K562 (cell line): ENCODE data around the gene CCNI. TPM values are rescaled to one million over a fixed set of nuclear protein-coding genes. Genes with fewer than 3 reads are reported as not detected.

Source experiments
- ATAC-seq: fragments of 200-7000 bp; cut with Tn5 transposase; 3 replicates; pipeline ENCODE4 v1.9.1; 2020; ENCODE audit warnings: moderate library complexity
- BruUV-seq: library from RNA; stranded (reverse); fragments of 400-500 nt; replicated peaks from 2 replicates; lab custom pipeline; 2021; lab: Mats Ljungman, UMichigan
- CTCF ChIA-PET: fragments of 300-600 bp; formaldehyde crosslinking; extraction: SDS; loops from one replicate; lab custom pipeline; 2021; ENCODE audit warnings: low intra/inter-chr PET ratio; lab: Yijun Ruan, JAX
- POLR2A ChIA-PET: fragments of 300-600, 350-650 bp; sonication (Branson Sonifier 250); formaldehyde crosslinking; extraction: SDS; loops from one replicate; lab custom pipeline; 2021; ENCODE audit warnings: antibody characterized with exemption, inconsistent platforms; lab: Yijun Ruan, JAX
- DNase-seq, 4 experiments: peaks; one replicate each; pipeline versions ENCODE4 v3.0.0 to v3.0.0-alpha.2; 2011 to 2018; ENCODE audit warnings: low spot score in 3 of 4, mixed read lengths in 3 of 4; ENCODE audit errors: extremely low read depth in 1 of 4
- FAIRE-seq: peaks from 2 replicates; lab custom pipeline; 2011; peaks lifted over from hg19 to GRCh38; lab: Jason Lieb, UNC
- H2AFZ ChIP-seq: 2 replicates; pipeline ENCODE4 v1.6.0; 2011; ENCODE audit warnings: low read depth, low read length, control low read depth, inconsistent platforms
- H3K27ac ChIP-seq: fragments of 200-600 bp; 3 replicates; pipeline ENCODE4 v1.8.0; 2011; ENCODE audit warnings: low read depth, mild to moderate bottlenecking, control low read depth, inconsistent platforms, low read length, moderate library complexity, mixed read lengths; ENCODE audit errors: extremely low read depth
- H3K27me3 ChIP-seq, 2 experiments: fragments of 300-600 bp in 1 of 2; 2 replicates in 1 of 2; 3 replicates in 1 of 2; pipeline versions ENCODE4 v1.6.0 to v1.8.0; 2011; ENCODE audit warnings: inconsistent platforms in 2 of 2, low read length in 2 of 2, mild to moderate bottlenecking in 1 of 2, mixed read lengths in 1 of 2, moderate library complexity in 1 of 2; ENCODE audit not compliant: control insufficient read depth in 2 of 2, insufficient read depth in 2 of 2
- H3K36me3 ChIP-seq: fragments of 300-600 bp; 3 replicates; pipeline ENCODE4 v1.8.0; 2011; ENCODE audit warnings: mild to moderate bottlenecking, low read length, inconsistent platforms; ENCODE audit not compliant: control insufficient read depth, insufficient read depth
- H3K4me1 ChIP-seq, 2 experiments: fragments of 200-600 bp in 1 of 2; replicated peaks in 1 of 2; 2 replicates in 1 of 2; 3 replicates in 1 of 2; pipeline versions ENCODE4 v1.5.1 to v1.8.0; 2011; ENCODE audit warnings: inconsistent platforms in 2 of 2, low read length in 2 of 2, mild to moderate bottlenecking in 1 of 2, mixed read lengths in 1 of 2, moderate library complexity in 1 of 2; ENCODE audit not compliant: control insufficient read depth in 2 of 2, insufficient read depth in 2 of 2
- H3K4me2 ChIP-seq: 2 replicates; pipeline ENCODE4 v1.6.1; 2011; ENCODE audit warnings: low read length, control low read depth, inconsistent platforms, mixed read lengths; ENCODE audit not compliant: insufficient read depth
- H3K4me3 ChIP-seq: fragments of 200-600 bp; sonication (generic), shearing (Covaris generic); 2 replicates; pipeline ENCODE4 v1.5.1; 2016; ENCODE audit warnings: control low read depth, inconsistent platforms
- H3K79me2 ChIP-seq: fragments of 200-600 bp; 3 replicates; pipeline ENCODE4 v1.8.0; 2011; ENCODE audit warnings: low read length, inconsistent platforms; ENCODE audit not compliant: control insufficient read depth, insufficient read depth
- H3K9ac ChIP-seq, 2 experiments: 2 replicates each; pipeline versions ENCODE4 v1.6.0 to v1.6.1; 2011; ENCODE audit warnings: low read depth in 2 of 2, low read length in 2 of 2, control low read depth in 1 of 2, inconsistent platforms in 1 of 2, mild to moderate bottlenecking in 1 of 2, mixed read lengths in 1 of 2; ENCODE audit not compliant: insufficient read depth in 1 of 2
- H3K9me1 ChIP-seq: one replicate; pipeline ENCODE4 v1.6.0; 2011; ENCODE audit warnings: inconsistent platforms, mild to moderate bottlenecking, low read length, moderate library complexity; ENCODE audit not compliant: control insufficient read depth, insufficient read depth
- H3K9me3 ChIP-seq: replicated peaks from 2 replicates; pipeline ENCODE4 v1.5.1; 2011; ENCODE audit warnings: low read depth, low read length, inconsistent platforms; ENCODE audit not compliant: control insufficient read depth, insufficient read depth
- H4K20me1 ChIP-seq: replicated peaks from 2 replicates; pipeline ENCODE4 v1.6.1; 2011; ENCODE audit warnings: low read length, inconsistent platforms, mixed read lengths; ENCODE audit not compliant: control insufficient read depth, insufficient read depth
- CHD4 ChIP-seq: fragments of 200-600 bp; sonication (generic); IDR thresholded peaks from 3 replicates; pipeline ENCODE4 v1.6.1; 2012; ENCODE audit warnings: low read depth, mild to moderate bottlenecking, mixed read lengths, low read length, inconsistent platforms; ENCODE audit not compliant: insufficient read depth, insufficient replicate concordance, poor library complexity, severe bottlenecking
- CTBP1 ChIP-seq: fragments of 450-650 bp; IDR thresholded peaks from 2 replicates; pipeline ENCODE4 v1.6.1; 2016; ENCODE audit warnings: borderline replicate concordance
- CTCF ChIP-seq, 3 experiments: IDR thresholded peaks in 2 of 3; conservative IDR thresholded peaks in 1 of 3; 2 replicates each; pipeline ENCODE4 v1.5.1; 2011 to 2012; ENCODE audit warnings: low read length in 3 of 3, mild to moderate bottlenecking in 3 of 3, control low read depth in 2 of 3, improper control_type of control experiment in 1 of 3, inconsistent platforms in 1 of 3, low read depth in 1 of 3, mixed read lengths in 1 of 3, moderate library complexity in 1 of 3; ENCODE audit not compliant: insufficient read depth in 2 of 3
- ID3 ChIP-seq, 2 experiments: fragments of 250-450 bp in 1 of 2; fragments of 450-650 bp in 1 of 2; sonication (Bioruptor Pico) in 1 of 2; IDR thresholded peaks; 2 replicates each; pipeline versions ENCODE4 v1.6.1 to v1.8.0; 2016 to 2021; ENCODE audit warnings: mild to moderate bottlenecking in 2 of 2, moderate library complexity in 2 of 2, missing compliant biosample characterization in 1 of 2, missing genetic modification characterization in 1 of 2
- POLR2AphosphoS2 ChIP-seq: IDR thresholded peaks from 2 replicates; pipeline ENCODE4 v1.6.1; 2012; ENCODE audit warnings: low read length, improper control_type of control experiment
- POLR2AphosphoS5 ChIP-seq: IDR thresholded peaks from 2 replicates; pipeline ENCODE4 v1.6.1; 2011; ENCODE audit warnings: mild to moderate bottlenecking, low read depth, low read length, moderate library complexity; ENCODE audit not compliant: control insufficient read depth, insufficient read depth
- SUPT5H ChIP-seq: fragments of 450-650 bp; IDR thresholded peaks from 2 replicates; pipeline ENCODE4 v1.6.1; 2016
- TAL1 ChIP-seq: fragments of 450-650 bp; IDR thresholded peaks from 2 replicates; pipeline ENCODE4 v1.6.1; 2016; ENCODE audit warnings: mild to moderate bottlenecking
- WGBS: fragments of 100-300 bp; shearing (Covaris generic); methylation state at CpG from one replicate; pipeline ENCODE4 v1.1.6; 2016; ENCODE audit warnings: low coverage, mixed read lengths; ENCODE audit not compliant: insufficient coverage; ENCODE audit errors: missing lambda C conversion rate; 5-methylcytosine and 5-hydroxymethylcytosine counted together
- in situ Hi-C: fragments of 300-500 bp; cut with MboI; formaldehyde crosslinking; loops from 4 replicates; pipeline ENCODE4 v1.15.0; 2018; ENCODE audit warnings: inconsistent platforms, mixed read lengths
- intact Hi-C: fragments of 100-400 bp; cut with micrococcal nuclease; formaldehyde crosslinking; loops from 2 replicates; pipeline ENCODE4 v1.14.2; 2022
- polyA plus RNA-seq, 8 experiments: library from polyadenylated mRNA; depleted of rRNA in 4 of 8; stranded (reverse) in 5 of 8; unstranded in 3 of 8; fragments of >200 nt; fragmentation: Nextera tagmentation in 2 of 8; fragmentation: Illumina TruSeq in 1 of 8; extraction: Ambion mirVana in 2 of 8; extraction: Trizol in 1 of 8; gene quantifications; 2 replicates each; pipeline versions ENCODE4 v1.2.1 to v1.2.3, GENCODE V29; 2011 to 2014; ENCODE audit warnings: inconsistent platforms in 1 of 8, missing spikeins in 1 of 8
- total RNA-seq, 7 experiments: library from RNA; depleted of rRNA in 6 of 7; stranded (reverse); fragments of >200 nt in 6 of 7; fragmentation: Illumina TruSeq in 2 of 7; extraction: Trizol in 2 of 7; gene quantifications; 2 replicates each; pipeline versions ENCODE4 v1.2.1 to v1.2.3, GENCODE V29; 2011 to 2021; ENCODE audit warnings: low replicate concordance in 1 of 7

Gene CCNI
- total and polyA plus RNA-seq, 9 of the 15 experiments (the other 6 are each of a cell fraction or from before 2014, with no cell fraction given) = 43.3 to 159 (median 98.5) TPM

- FAIRE-seq (no peak), DNase-seq (peak in 1 of 4 experiments; percentile 12), ATAC-seq (peak; percentile 17; the same call in 1 of the 3 replicates)
- no peaks in the 10 kb centered on the region for H3K9me1 ChIP-seq
- CTCF ChIA-PET = interaction anchor here (0.6 to 3.9 kb wide), 3 partner anchors 158 to 386 kb away, joined by 3 to 17 read pairs (median 4); no protein-coding TSS in a partner anchor
- no TSS peak for BruUV-seq
- TF ChIP-seq POLR2AphosphoS2 = peak; percentile 59; the same call in 1 of the 2 replicates
- no peak for TF ChIP-seq POLR2AphosphoS5
- 0 out of 2 replicates have a peak, but pooled peaks have one; percentile 20 for TF ChIP-seq SUPT5H
- TF ChIP-seq CTBP1 = no peak
- TF ChIP-seq ID3 (CRISPR knock-in tag; IDR thresholded peaks at IDR 0.05) = no peak
- no peak for TF ChIP-seq ID3 (tag; IDR thresholded peaks at IDR 0.05)
- TF ChIP-seq CTCF (IDR thresholded peaks at IDR 0.05 in 2 of 3, conservative IDR thresholded peaks at IDR 0.05 in 1 of 3; ENCODE audit: insufficient read depth in 2 of 3, low read depth in 1 of 3, low read length in 3 of 3) = peak; percentile 12 to 29 (median 18); a peak in 2 of 6 replicates
- TF ChIP-seq CHD4 = no peak
- no peak for TF ChIP-seq TAL1
- H3K4me2 ChIP-seq = no peak overlapping the region
- no peak overlapping the region for H3K4me3 ChIP-seq
- H3K27ac ChIP-seq = no peak overlapping the region
- POLR2A ChIA-PET = interaction anchor here (0.6 to 0.7 kb wide), 3 partner anchors 11 to 178 kb away, joined by 4 read pairs; no protein-coding TSS in a partner anchor
- intact Hi-C loops = loop anchor here (2.0 to 10.0 kb wide), 3 partner anchors 259 to 615 kb away; no protein-coding TSS in a partner anchor
- no peaks in the 10 kb centered on the region for H3K9me3 ChIP-seq
- peaks cover 0 to 8% of the 10 kb centered on the region in 2 experiments; a peak in 2 of 5 replicates for H3K4me1 ChIP-seq
- no peaks in the 10 kb centered on the region for H3K79me2 ChIP-seq
- 73% methylated on average over 3 of the region's 4 CpGs for WGBS
- in situ Hi-C loops = loop anchor here (10.0 kb wide), 1 partner anchor 531 kb away; no protein-coding TSS in a partner anchor
- H3K27me3 ChIP-seq = no peaks in the 10 kb centered on the region
- H3K9ac ChIP-seq = no peak overlapping the region
- no peak overlapping the region for H2AFZ ChIP-seq
- peaks cover 49% of the 10 kb centered on the region for H3K36me3 ChIP-seq
- no peaks in the 10 kb centered on the region for H4K20me1 ChIP-seq
These were observed 30.3 kb downstream of the CCNI start for GRCh38 chr4:77045490-77045889.
